Panc1 (cell line): ENCODE data around the gene BMP2. TPM values are rescaled to one million over a fixed set of nuclear protein-coding genes. Genes with fewer than 3 reads are reported as not detected.

Experiments
- ATAC-seq: fragments of 200-7000 bp; cut with Tn5 transposase; 2 replicates; pipeline ENCODE4 v1.9.1; 2020; ENCODE audit warnings: mild to moderate bottlenecking, moderate library complexity
- BruUV-seq: library from RNA; stranded (reverse); fragments of 400-500 nt; replicated peaks from 2 replicates; lab custom pipeline; 2021; lab: Mats Ljungman, UMichigan
- CTCF ChIA-PET: fragments of 300-600 bp; sonication (Branson Sonifier 250); formaldehyde crosslinking; loops from one replicate; lab custom pipeline; 2022; ENCODE audit warnings: antibody characterized with exemption; lab: Charles Lee
- POLR2A ChIA-PET: fragments of 300-600 bp; sonication (Branson Sonifier 250); formaldehyde crosslinking; loops from one replicate; lab custom pipeline; 2022; ENCODE audit warnings: antibody characterized with exemption; lab: Charles Lee
- DNase-seq: peaks from one replicate; pipeline ENCODE4 v3.0.0-alpha.2; 2010; ENCODE audit warnings: low read depth, low spot score
- H3K27ac ChIP-seq: 2 replicates; pipeline ENCODE4 v1.5.1; 2011; ENCODE audit warnings: mild to moderate bottlenecking, low read length, inconsistent platforms
- H3K27me3 ChIP-seq: fragments of 200-500 bp; sonication (Bioruptor generic); 2 replicates; pipeline ENCODE4 v1.6.0; 2014; ENCODE audit warnings: low read length, inconsistent platforms; ENCODE audit not compliant: control insufficient read depth, insufficient read depth
- H3K36me3 ChIP-seq: fragments of 200-500 bp; sonication (Bioruptor generic); 2 replicates; pipeline ENCODE4 v1.5.1; 2014; ENCODE audit warnings: inconsistent platforms, mild to moderate bottlenecking, low read length, moderate library complexity; ENCODE audit not compliant: control insufficient read depth, insufficient read depth
- H3K4me1 ChIP-seq: 2 replicates; pipeline ENCODE4 v1.5.1; 2011; ENCODE audit warnings: inconsistent platforms, mild to moderate bottlenecking, low read length, moderate library complexity; ENCODE audit not compliant: control insufficient read depth, insufficient read depth
- H3K4me3 ChIP-seq, 2 experiments: 2 replicates each; pipeline ENCODE4 v1.5.1; 2011 to 2012; ENCODE audit warnings: low read depth in 2 of 2, low read length in 2 of 2, mild to moderate bottlenecking in 2 of 2, inconsistent platforms in 1 of 2, moderate library complexity in 1 of 2
- H3K9me3 ChIP-seq: fragments of 200-500 bp; sonication (Bioruptor generic); 2 replicates; pipeline ENCODE4 v1.5.1; 2014; ENCODE audit warnings: low read depth, mild to moderate bottlenecking, inconsistent platforms, low read length, moderate library complexity; ENCODE audit not compliant: control insufficient read depth, insufficient read depth
- POLR2AphosphoS5 ChIP-seq: IDR thresholded peaks from 2 replicates; pipeline ENCODE4 v1.6.1; 2012; ENCODE audit warnings: mild to moderate bottlenecking, low read depth, low read length, moderate library complexity
- SIN3A ChIP-seq: IDR thresholded peaks from 2 replicates; pipeline ENCODE4 v1.6.1; 2012; ENCODE audit warnings: low read depth, mild to moderate bottlenecking, low read length, moderate library complexity, borderline replicate concordance; ENCODE audit not compliant: insufficient read depth
- TCF7L2 ChIP-seq: IDR thresholded peaks from 2 replicates; pipeline ENCODE4 v1.6.1; 2011; ENCODE audit warnings: mild to moderate bottlenecking, low read depth, low read length, inconsistent platforms
- in situ Hi-C: cut with HindIII; loops from 2 replicates; pipeline ENCODE4 v1.10.0; 2016; ENCODE audit warnings: low sequenced_read_pairs, low pct_unique_long_range_greater_than_20kb
- intact Hi-C: fragments of 100-400 bp; cut with micrococcal nuclease; formaldehyde crosslinking; loops from one replicate; pipeline ENCODE4 v1.10.0; 2022; ENCODE audit not compliant: unreplicated experiment
- total RNA-seq: library from RNA; stranded (reverse); gene quantifications from one replicate; pipeline ENCODE4 v1.2.1, GENCODE V29; 2021; ENCODE audit not compliant: unreplicated experiment
- TF ChIP-seq, protein P1 (sequence below), 2 experiments: IDR thresholded peaks; 2 replicates each; pipeline ENCODE4 v1.6.1; 2011 to 2012; ENCODE audit warnings: low read depth in 2 of 2, control low read depth in 1 of 2, low read length in 1 of 2, mild to moderate bottlenecking in 1 of 2, moderate library complexity in 1 of 2; ENCODE audit not compliant: insufficient read depth in 1 of 2
- TF ChIP-seq, protein P2 (sequence below): fragments of 450-650 bp; IDR thresholded peaks from 2 replicates; pipeline ENCODE4 v1.5.1; 2017; ENCODE audit warnings: mild to moderate bottlenecking

BMP2 gene
- total RNA-seq, 1 experiment from 2014 or later: 0.23 TPM

DNA sequence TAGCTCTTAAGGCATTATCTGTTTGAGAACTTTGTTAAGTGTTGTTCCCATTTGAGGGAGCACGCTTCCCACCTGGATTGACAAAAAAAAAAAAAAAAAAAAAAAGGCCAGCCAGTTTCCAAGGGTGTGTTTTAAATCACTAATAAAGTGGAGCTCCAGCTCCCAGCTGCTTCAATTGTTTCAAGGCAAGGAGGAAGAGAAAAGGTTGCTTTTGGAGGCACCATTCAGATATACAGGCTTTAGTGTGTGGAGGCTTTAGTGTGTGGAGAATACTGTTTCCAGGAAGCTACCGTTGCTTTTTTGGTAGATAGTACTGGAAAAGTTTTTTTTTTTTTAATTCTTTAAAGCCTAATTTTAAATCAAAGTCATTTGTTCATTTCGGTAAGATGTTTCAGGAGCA, 17.3 kb downstream of the BMP2 start:
- Histone ChIP-seq H3K27me3 (no peaks in the 10 kb centered on the region; the same call in 1 of the 2 replicates), H3K4me1 (no peaks in the 10 kb centered on the region; the same call in 1 of the 2 replicates), H3K27ac (no peak overlapping the region), H3K9me3 (no peaks in the 10 kb centered on the region), H3K36me3 (no peaks in the 10 kb centered on the region), H3K4me3 (no peak overlapping the region)
- ChIA-PET CTCF (interaction anchor here (0.6 kb wide), 1 partner anchor 35 kb away, joined by 6 read pairs; no protein-coding TSS in a partner anchor), POLR2A (no interaction called here)
- DNase-seq (no peak), ATAC-seq (no peak)
- in situ Hi-C loops (no loop called here), intact Hi-C loops (no loop called here)
- no TSS peak for BruUV-seq
- TF ChIP-seq TCF7L2 (no peak), POLR2AphosphoS5 (no peak), SIN3A (no peak)
- TF ChIP-seq, protein P1, sequence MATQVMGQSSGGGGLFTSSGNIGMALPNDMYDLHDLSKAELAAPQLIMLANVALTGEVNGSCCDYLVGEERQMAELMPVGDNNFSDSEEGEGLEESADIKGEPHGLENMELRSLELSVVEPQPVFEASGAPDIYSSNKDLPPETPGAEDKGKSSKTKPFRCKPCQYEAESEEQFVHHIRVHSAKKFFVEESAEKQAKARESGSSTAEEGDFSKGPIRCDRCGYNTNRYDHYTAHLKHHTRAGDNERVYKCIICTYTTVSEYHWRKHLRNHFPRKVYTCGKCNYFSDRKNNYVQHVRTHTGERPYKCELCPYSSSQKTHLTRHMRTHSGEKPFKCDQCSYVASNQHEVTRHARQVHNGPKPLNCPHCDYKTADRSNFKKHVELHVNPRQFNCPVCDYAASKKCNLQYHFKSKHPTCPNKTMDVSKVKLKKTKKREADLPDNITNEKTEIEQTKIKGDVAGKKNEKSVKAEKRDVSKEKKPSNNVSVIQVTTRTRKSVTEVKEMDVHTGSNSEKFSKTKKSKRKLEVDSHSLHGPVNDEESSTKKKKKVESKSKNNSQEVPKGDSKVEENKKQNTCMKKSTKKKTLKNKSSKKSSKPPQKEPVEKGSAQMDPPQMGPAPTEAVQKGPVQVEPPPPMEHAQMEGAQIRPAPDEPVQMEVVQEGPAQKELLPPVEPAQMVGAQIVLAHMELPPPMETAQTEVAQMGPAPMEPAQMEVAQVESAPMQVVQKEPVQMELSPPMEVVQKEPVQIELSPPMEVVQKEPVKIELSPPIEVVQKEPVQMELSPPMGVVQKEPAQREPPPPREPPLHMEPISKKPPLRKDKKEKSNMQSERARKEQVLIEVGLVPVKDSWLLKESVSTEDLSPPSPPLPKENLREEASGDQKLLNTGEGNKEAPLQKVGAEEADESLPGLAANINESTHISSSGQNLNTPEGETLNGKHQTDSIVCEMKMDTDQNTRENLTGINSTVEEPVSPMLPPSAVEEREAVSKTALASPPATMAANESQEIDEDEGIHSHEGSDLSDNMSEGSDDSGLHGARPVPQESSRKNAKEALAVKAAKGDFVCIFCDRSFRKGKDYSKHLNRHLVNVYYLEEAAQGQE (IDR thresholded peaks at IDR 0.05; ENCODE audit: insufficient read depth in 1 of 2, low read depth in 2 of 2, low read length in 1 of 2): no peak
- TF ChIP-seq, protein P2, sequence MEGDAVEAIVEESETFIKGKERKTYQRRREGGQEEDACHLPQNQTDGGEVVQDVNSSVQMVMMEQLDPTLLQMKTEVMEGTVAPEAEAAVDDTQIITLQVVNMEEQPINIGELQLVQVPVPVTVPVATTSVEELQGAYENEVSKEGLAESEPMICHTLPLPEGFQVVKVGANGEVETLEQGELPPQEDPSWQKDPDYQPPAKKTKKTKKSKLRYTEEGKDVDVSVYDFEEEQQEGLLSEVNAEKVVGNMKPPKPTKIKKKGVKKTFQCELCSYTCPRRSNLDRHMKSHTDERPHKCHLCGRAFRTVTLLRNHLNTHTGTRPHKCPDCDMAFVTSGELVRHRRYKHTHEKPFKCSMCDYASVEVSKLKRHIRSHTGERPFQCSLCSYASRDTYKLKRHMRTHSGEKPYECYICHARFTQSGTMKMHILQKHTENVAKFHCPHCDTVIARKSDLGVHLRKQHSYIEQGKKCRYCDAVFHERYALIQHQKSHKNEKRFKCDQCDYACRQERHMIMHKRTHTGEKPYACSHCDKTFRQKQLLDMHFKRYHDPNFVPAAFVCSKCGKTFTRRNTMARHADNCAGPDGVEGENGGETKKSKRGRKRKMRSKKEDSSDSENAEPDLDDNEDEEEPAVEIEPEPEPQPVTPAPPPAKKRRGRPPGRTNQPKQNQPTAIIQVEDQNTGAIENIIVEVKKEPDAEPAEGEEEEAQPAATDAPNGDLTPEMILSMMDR: no peak

DNA sequence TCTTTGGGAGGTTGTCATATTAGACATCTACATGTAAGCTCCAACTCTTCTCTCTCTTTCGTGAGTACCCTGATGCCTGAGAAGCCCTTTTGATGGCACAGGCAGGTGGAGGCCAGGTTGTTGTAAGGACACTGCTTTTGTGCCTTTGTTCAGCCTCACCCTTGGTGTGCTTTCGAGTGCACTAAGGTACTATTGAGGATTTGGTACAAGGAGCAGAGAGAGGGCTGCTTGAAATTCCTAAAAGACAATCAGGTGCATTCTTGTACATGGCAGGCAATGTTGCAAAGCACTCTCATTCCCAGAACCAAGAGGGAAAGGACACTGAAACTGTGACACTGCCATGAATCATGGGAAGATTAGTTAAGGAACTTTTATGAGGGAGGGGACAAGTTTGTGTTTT, 19.1 kb downstream of the BMP2 start:
- H3K27ac ChIP-seq: no peak overlapping the region
- CTCF ChIA-PET: no interaction called here
- H3K27me3 ChIP-seq: no peaks in the 10 kb centered on the region
- ATAC-seq (no peak), DNase-seq (no peak)
- H3K9me3 ChIP-seq: no peaks in the 10 kb centered on the region
- BruUV-seq: no TSS peak
- H3K4me1 ChIP-seq: no peaks in the 10 kb centered on the region; the same call in 1 of the 2 replicates
- no peak for TF ChIP-seq TCF7L2
- no peak for TF ChIP-seq SIN3A
- TF ChIP-seq POLR2AphosphoS5: no peak
- TF ChIP-seq, protein P2: no peak
- H3K36me3 ChIP-seq: no peaks in the 10 kb centered on the region
- intact Hi-C loops: no loop called here
- POLR2A ChIA-PET: no interaction called here
- no peak overlapping the region for H3K4me3 ChIP-seq
- in situ Hi-C loops: no loop called here
